HUES64 (cell line): ENCODE measurements around the gene DOCK2.
"Not testable (repeated sequence)": the region's sequence is repeated elsewhere in the genome, so short reads cannot be mapped to it uniquely, and the experiment has no call there.

Experiments
- H3K27ac ChIP-seq: 2 replicates; pipeline ENCODE4 v1.7.0; 2013; ENCODE audit warnings: low read depth, low read length, inconsistent platforms
- H3K27me3 ChIP-seq: 2 replicates; pipeline ENCODE4 v1.6.1; 2013; ENCODE audit warnings: mild to moderate bottlenecking, low read length; ENCODE audit not compliant: insufficient read depth
- H3K36me3 ChIP-seq: 2 replicates; pipeline ENCODE4 v1.6.1; 2013; ENCODE audit warnings: mild to moderate bottlenecking, low read length; ENCODE audit not compliant: insufficient read depth
- H3K4me1 ChIP-seq: 2 replicates; pipeline ENCODE4 v1.6.1; 2013; ENCODE audit warnings: mild to moderate bottlenecking, low read length, moderate library complexity; ENCODE audit not compliant: insufficient read depth
- H3K4me3 ChIP-seq: 2 replicates; pipeline ENCODE4 v1.5.1; 2013; ENCODE audit warnings: mild to moderate bottlenecking, low read length, moderate library complexity
- H3K9ac ChIP-seq: 2 replicates; pipeline ENCODE4 v1.6.1; 2013; ENCODE audit warnings: mild to moderate bottlenecking, low read depth, low read length
- H3K9me3 ChIP-seq: 2 replicates; pipeline ENCODE4 v1.6.1; 2013; ENCODE audit warnings: low read depth, low read length; ENCODE audit not compliant: insufficient read depth
- WGBS: fragments of 150-250, 120-280 bp; methylation state at CpG from one replicate; pipeline ENCODE4 v1.1.7; 2013; ENCODE audit warnings: missing lambda C conversion rate; 5-methylcytosine and 5-hydroxymethylcytosine counted together

DOCK2 gene

GRCh38 chr5:169945831-169946261 is 308.8 kb downstream of the DOCK2 start:
- WGBS, result 36% methylated on average over 3 of the region's 3 CpGs
- Histone ChIP-seq H3K36me3 (no peaks in the 10 kb centered on the region), H3K27me3 (no peaks in the 10 kb centered on the region), H3K9me3 (no peaks in the 10 kb centered on the region), H3K4me1 (peaks cover 12% of the 10 kb centered on the region), H3K9ac (no peak overlapping the region), H3K4me3 (no peak overlapping the region), H3K27ac (no peak overlapping the region; the same call in 1 of the 2 replicates)

- H3K9ac ChIP-seq, result no peak overlapping the region
- no peak overlapping the region for H3K4me3 ChIP-seq
- no peak overlapping the region for H3K27ac ChIP-seq
- H3K9me3 ChIP-seq, result no peaks in the 10 kb centered on the region
- no peaks in the 10 kb centered on the region for H3K27me3 ChIP-seq
- 95% methylated on average over 5 of the region's 5 CpGs for WGBS
- peaks cover 12% of the 10 kb centered on the region for H3K4me1 ChIP-seq
- H3K36me3 ChIP-seq, result no peaks in the 10 kb centered on the region
These were observed 309.7 kb downstream of the DOCK2 start for GRCh38 chr5:169946743-169947295.

- Histone ChIP-seq H3K4me3 (no peak overlapping the region), H3K4me1 (peaks cover 11% of the 10 kb centered on the region), H3K36me3 (no peaks in the 10 kb centered on the region), H3K9me3 (no peaks in the 10 kb centered on the region), H3K27me3 (no peaks in the 10 kb centered on the region), H3K9ac (no peak overlapping the region), H3K27ac (no peak overlapping the region)
- WGBS, result 95% methylated on average over 2 of the region's 2 CpGs
These were observed 313.3 kb downstream of the DOCK2 start for GRCh38 chr5:169950333-169950732.

GRCh38 chr5:169953196-169953595 is 316.1 kb downstream of the DOCK2 start:
- not testable (repeated sequence) for H3K4me1 ChIP-seq, H3K27ac ChIP-seq, H3K9ac ChIP-seq, H3K9me3 ChIP-seq, H3K4me3 ChIP-seq, H3K27me3 ChIP-seq, H3K36me3 ChIP-seq
- 85% methylated on average over 2 of the region's 4 CpGs for WGBS

- Histone ChIP-seq H3K9ac (no peak overlapping the region), H3K4me1 (0 out of 2 replicates have a peak, but pooled peaks cover 2% of the 10 kb centered on the region), H3K27ac (no peak overlapping the region), H3K9me3 (no peaks in the 10 kb centered on the region), H3K36me3 (no peaks in the 10 kb centered on the region), H3K4me3 (no peak overlapping the region), H3K27me3 (no peaks in the 10 kb centered on the region)
- WGBS, result 94% methylated on average over 6 of the region's 6 CpGs
These were observed 317.7 kb downstream of the DOCK2 start for GRCh38 chr5:169954786-169955185.

GRCh38 chr5:169956126-169956525 is 319.1 kb downstream of the DOCK2 start:
- 0 out of 2 replicates have a peak, but pooled peaks cover 2% of the 10 kb centered on the region for H3K4me1 ChIP-seq
- H3K27ac ChIP-seq, result no peak overlapping the region
- 96% methylated on average over 3 of the region's 3 CpGs for WGBS
- H3K36me3 ChIP-seq, result no peaks in the 10 kb centered on the region
- no peaks in the 10 kb centered on the region for H3K27me3 ChIP-seq
- no peaks in the 10 kb centered on the region for H3K9me3 ChIP-seq
- no peak overlapping the region for H3K4me3 ChIP-seq
- no peak overlapping the region for H3K9ac ChIP-seq

- Histone ChIP-seq H3K27ac (no peak overlapping the region), H3K4me3 (no peak overlapping the region), H3K9ac (no peak overlapping the region), H3K4me1 (0 out of 2 replicates have a peak, but pooled peaks cover 2% of the 10 kb centered on the region), H3K27me3 (no peaks in the 10 kb centered on the region), H3K9me3 (no peaks in the 10 kb centered on the region), H3K36me3 (no peaks in the 10 kb centered on the region)
These were observed 319.7 kb downstream of the DOCK2 start for GRCh38 chr5:169956756-169957155.

- WGBS, result 77% methylated on average over 1 of the region's 3 CpGs
- H3K27me3 ChIP-seq, result no peaks in the 10 kb centered on the region
- no peaks in the 10 kb centered on the region for H3K9me3 ChIP-seq
- H3K36me3 ChIP-seq, result no peaks in the 10 kb centered on the region
- 0 out of 2 replicates have a peak, but pooled peaks cover 2% of the 10 kb centered on the region for H3K4me1 ChIP-seq
- H3K4me3 ChIP-seq, result no peak overlapping the region
- H3K9ac ChIP-seq, result no peak overlapping the region
- no peak overlapping the region for H3K27ac ChIP-seq
These were observed 321.2 kb downstream of the DOCK2 start for GRCh38 chr5:169958278-169958677.

GRCh38 chr5:169960659-169961058 is 323.6 kb downstream of the DOCK2 start:
- Histone ChIP-seq H3K36me3 (no peaks in the 10 kb centered on the region), H3K27me3 (no peaks in the 10 kb centered on the region), H3K9ac (no peak overlapping the region), H3K4me1 (peaks cover 8% of the 10 kb centered on the region; the same call in 1 of the 2 replicates), H3K4me3 (no peak overlapping the region), H3K9me3 (no peaks in the 10 kb centered on the region), H3K27ac (no peak overlapping the region)
- 89% methylated on average over 1 of the region's 2 CpGs for WGBS

GRCh38 chr5:169964246-169964645 is 327.2 kb downstream of the DOCK2 start:
- 75% methylated on average over 5 of the region's 5 CpGs for WGBS
- Histone ChIP-seq H3K36me3 (no peaks in the 10 kb centered on the region), H3K9me3 (no peaks in the 10 kb centered on the region), H3K4me3 (no peak overlapping the region), H3K4me1 (peaks cover 5% of the 10 kb centered on the region; the same call in 1 of the 2 replicates), H3K27me3 (no peaks in the 10 kb centered on the region), H3K27ac (no peak overlapping the region), H3K9ac (no peak overlapping the region)

GRCh38 chr5:169970339-169970738 is 333.3 kb downstream of the DOCK2 start:
- Histone ChIP-seq H3K4me3 (no peak overlapping the region), H3K9ac (no peak overlapping the region), H3K36me3 (no peaks in the 10 kb centered on the region), H3K9me3 (no peaks in the 10 kb centered on the region), H3K27me3 (no peaks in the 10 kb centered on the region), H3K27ac (no peak overlapping the region), H3K4me1 (no peaks in the 10 kb centered on the region; the same call in 1 of the 2 replicates)
